ENCODE results near the gene IQCK.

GRCh38 chr16:19781226-19781625, 63.2 kb downstream of the IQCK start:
- no peak for TF ChIP-seq EP300 (IDR thresholded peaks at IDR 0.05; ENCODE audit: borderline replicate concordance)
- no peak for TF ChIP-seq TEAD4 (IDR thresholded peaks at IDR 0.05)
- TF ChIP-seq YY1 (IDR thresholded peaks at IDR 0.05; ENCODE audit: low read depth) = no peak
- TF ChIP-seq TAF1 (IDR thresholded peaks at IDR 0.05; ENCODE audit: low read depth) = no peak
- TF ChIP-seq USF1 (IDR thresholded peaks at IDR 0.05) = no peak
- TF ChIP-seq MAX (IDR thresholded peaks at IDR 0.05) = no peak
- TF ChIP-seq REST (IDR thresholded peaks at IDR 0.05; ENCODE audit: low read depth) = no peak
- no peak for TF ChIP-seq FOXM1 (IDR thresholded peaks at IDR 0.05; ENCODE audit: borderline replicate concordance, low read depth)
- no peak for TF ChIP-seq EGR1 (IDR thresholded peaks at IDR 0.05)

Data from Ishikawa (cell line).